KMS-11 (cell line): ENCODE measurements around the gene RPL37.
"Not testable (repeated sequence)": the region's sequence is repeated elsewhere in the genome, so short reads cannot be mapped to it uniquely, and the experiment has no call there.

ENCODE experiments used
- H2AFZ ChIP-seq: fragments of 200-600 bp; sonication (generic); 2 replicates; pipeline ENCODE4 v1.6.1; 2016; ENCODE audit warnings: antibody characterized with exemption, mixed run types, low read depth
- H3K27ac ChIP-seq: fragments of 200-600 bp; sonication (generic); 2 replicates; pipeline ENCODE4 v1.6.1; 2016; ENCODE audit warnings: mild to moderate bottlenecking, mixed run types
- H3K27me3 ChIP-seq: fragments of 200-600 bp; sonication (generic); 2 replicates; pipeline ENCODE4 v1.6.1; 2017; ENCODE audit warnings: mild to moderate bottlenecking, low read depth, mixed run types, moderate library complexity; ENCODE audit not compliant: insufficient read depth
- H3K36me3 ChIP-seq: fragments of 200-600 bp; sonication (generic); 2 replicates; pipeline ENCODE4 v1.6.1; 2017; ENCODE audit warnings: mild to moderate bottlenecking, mixed run types; ENCODE audit not compliant: insufficient read depth
- H3K4me1 ChIP-seq: fragments of 200-600 bp; sonication (generic); 2 replicates; pipeline ENCODE4 v1.6.1; 2016; ENCODE audit warnings: mild to moderate bottlenecking, low read depth, mixed run types; ENCODE audit not compliant: poor library complexity, severe bottlenecking
- H3K4me2 ChIP-seq: fragments of 200-600 bp; sonication (generic); 2 replicates; pipeline ENCODE4 v1.7.0; 2016; ENCODE audit warnings: mild to moderate bottlenecking, mixed run types
- H3K4me3 ChIP-seq: fragments of 200-600 bp; sonication (generic); IDR thresholded peaks from 2 replicates; pipeline ENCODE4 v1.6.1; 2017; ENCODE audit warnings: low read depth, low read length, mixed read lengths; ENCODE audit not compliant: insufficient read depth
- H3K79me2 ChIP-seq: fragments of 200-600 bp; sonication (generic); 2 replicates; pipeline ENCODE4 v1.6.1; 2016; ENCODE audit warnings: low read depth, mixed run types; ENCODE audit not compliant: insufficient read depth
- H3K9ac ChIP-seq: fragments of 200-600 bp; sonication (generic); 2 replicates; pipeline ENCODE4 v1.6.1; 2016; ENCODE audit warnings: mild to moderate bottlenecking, mixed run types
- H4K20me1 ChIP-seq: fragments of 200-600 bp; sonication (generic); 2 replicates; pipeline ENCODE4 v1.6.1; 2016; ENCODE audit warnings: mild to moderate bottlenecking, mixed run types; ENCODE audit not compliant: insufficient read depth
- TF ChIP-seq, protein P1 (sequence below): fragments of 200-600 bp; sonication (generic); conservative IDR thresholded peaks from 2 replicates; pipeline ENCODE4 v1.6.1; 2017; ENCODE audit warnings: low read depth, mild to moderate bottlenecking, antibody characterized with exemption, low read length, moderate library complexity, mixed read lengths

RPL37 gene

DNA sequence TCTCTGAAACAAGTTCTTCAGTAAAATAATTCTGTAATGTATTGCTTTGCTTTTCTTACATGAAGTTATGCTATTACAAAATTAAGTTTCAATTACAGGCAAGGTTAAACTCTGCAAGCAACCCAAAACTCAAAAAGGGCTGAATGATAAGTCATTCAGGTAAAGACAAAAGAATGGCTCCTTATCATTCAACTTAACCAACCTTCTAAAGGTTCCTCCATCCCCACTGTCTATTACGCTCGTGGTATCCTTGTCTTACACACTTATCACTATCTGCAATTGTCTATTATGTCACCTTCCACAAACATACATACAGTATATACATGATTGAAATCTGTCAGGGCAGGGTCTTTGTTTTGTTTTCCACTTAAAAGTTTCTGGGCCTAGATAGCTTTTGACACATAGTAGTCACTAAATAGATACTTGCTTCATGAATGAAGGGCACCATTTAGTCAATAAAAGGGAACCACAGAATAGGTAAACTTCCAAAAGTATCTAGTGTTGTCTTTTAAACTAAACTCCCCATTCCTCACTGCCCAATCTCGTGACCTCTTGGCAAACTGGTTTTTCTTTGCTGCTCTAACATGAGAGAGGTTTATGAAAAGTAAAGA, 6.9 kb downstream of the RPL37 start:
- H3K9ac ChIP-seq = no peak overlapping the region
- H3K4me1 ChIP-seq = peaks cover 27% of the 10 kb centered on the region
- peaks cover 34% of the 10 kb centered on the region for H4K20me1 ChIP-seq
- H3K36me3 ChIP-seq = peaks cover 26% of the 10 kb centered on the region
- H2AFZ ChIP-seq = no peak overlapping the region
- TF ChIP-seq, protein P1, sequence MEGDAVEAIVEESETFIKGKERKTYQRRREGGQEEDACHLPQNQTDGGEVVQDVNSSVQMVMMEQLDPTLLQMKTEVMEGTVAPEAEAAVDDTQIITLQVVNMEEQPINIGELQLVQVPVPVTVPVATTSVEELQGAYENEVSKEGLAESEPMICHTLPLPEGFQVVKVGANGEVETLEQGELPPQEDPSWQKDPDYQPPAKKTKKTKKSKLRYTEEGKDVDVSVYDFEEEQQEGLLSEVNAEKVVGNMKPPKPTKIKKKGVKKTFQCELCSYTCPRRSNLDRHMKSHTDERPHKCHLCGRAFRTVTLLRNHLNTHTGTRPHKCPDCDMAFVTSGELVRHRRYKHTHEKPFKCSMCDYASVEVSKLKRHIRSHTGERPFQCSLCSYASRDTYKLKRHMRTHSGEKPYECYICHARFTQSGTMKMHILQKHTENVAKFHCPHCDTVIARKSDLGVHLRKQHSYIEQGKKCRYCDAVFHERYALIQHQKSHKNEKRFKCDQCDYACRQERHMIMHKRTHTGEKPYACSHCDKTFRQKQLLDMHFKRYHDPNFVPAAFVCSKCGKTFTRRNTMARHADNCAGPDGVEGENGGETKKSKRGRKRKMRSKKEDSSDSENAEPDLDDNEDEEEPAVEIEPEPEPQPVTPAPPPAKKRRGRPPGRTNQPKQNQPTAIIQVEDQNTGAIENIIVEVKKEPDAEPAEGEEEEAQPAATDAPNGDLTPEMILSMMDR = no peak
- H3K4me3 ChIP-seq = no peak overlapping the region
- no peaks in the 10 kb centered on the region for H3K27me3 ChIP-seq
- H3K79me2 ChIP-seq = peaks cover 22% of the 10 kb centered on the region
- H3K27ac ChIP-seq = no peak overlapping the region
- H3K4me2 ChIP-seq = no peak overlapping the region

DNA sequence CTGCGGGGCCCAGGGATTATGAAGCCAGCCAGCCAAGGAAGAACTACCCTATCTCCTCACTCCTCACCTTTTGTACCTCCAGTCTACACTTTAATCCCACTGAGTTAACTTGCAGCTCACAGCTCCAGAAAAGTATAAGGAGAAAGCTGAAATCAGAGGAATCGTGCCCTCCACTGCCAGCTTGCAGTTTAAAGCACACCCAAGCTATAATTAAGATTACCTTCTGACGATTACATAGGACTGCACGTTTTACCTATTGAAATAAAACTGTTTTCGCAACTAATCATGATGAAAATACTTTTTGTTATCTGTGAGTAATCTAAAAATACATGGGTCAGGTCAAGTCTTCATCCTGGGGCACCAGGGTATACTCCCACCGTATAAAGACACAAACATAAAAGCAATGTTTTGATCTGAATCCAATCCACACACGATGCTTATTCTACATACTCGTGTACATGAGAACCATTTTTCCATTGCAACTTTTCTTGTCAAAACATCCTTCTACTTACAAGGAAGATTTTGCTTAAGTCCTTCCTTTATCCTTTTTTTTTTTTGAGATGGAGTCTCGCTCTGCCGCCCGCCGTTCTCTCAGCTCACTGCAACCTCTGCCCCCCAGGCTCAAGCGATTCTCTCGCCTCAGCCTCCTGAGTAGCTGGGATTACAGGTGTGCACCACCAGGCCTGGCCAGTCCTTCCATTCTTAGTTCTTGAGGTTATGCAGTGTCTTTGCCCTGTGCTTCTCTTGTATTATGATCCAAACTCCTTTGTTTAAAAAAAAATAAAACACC, 7.6 kb downstream of the RPL37 start:
- peaks cover 18% of the 10 kb centered on the region for H3K36me3 ChIP-seq
- peaks cover 15% of the 10 kb centered on the region for H3K79me2 ChIP-seq
- H2AFZ ChIP-seq = no peak overlapping the region
- H3K27me3 ChIP-seq = no peaks in the 10 kb centered on the region
- peaks cover 26% of the 10 kb centered on the region for H4K20me1 ChIP-seq
- H3K4me1 ChIP-seq = peaks cover 20% of the 10 kb centered on the region
- H3K27ac ChIP-seq = no peak overlapping the region
- no peak overlapping the region for H3K4me2 ChIP-seq
- H3K9ac ChIP-seq = no peak overlapping the region
- no peak overlapping the region for H3K4me3 ChIP-seq
- TF ChIP-seq, protein P1 = no peak

DNA sequence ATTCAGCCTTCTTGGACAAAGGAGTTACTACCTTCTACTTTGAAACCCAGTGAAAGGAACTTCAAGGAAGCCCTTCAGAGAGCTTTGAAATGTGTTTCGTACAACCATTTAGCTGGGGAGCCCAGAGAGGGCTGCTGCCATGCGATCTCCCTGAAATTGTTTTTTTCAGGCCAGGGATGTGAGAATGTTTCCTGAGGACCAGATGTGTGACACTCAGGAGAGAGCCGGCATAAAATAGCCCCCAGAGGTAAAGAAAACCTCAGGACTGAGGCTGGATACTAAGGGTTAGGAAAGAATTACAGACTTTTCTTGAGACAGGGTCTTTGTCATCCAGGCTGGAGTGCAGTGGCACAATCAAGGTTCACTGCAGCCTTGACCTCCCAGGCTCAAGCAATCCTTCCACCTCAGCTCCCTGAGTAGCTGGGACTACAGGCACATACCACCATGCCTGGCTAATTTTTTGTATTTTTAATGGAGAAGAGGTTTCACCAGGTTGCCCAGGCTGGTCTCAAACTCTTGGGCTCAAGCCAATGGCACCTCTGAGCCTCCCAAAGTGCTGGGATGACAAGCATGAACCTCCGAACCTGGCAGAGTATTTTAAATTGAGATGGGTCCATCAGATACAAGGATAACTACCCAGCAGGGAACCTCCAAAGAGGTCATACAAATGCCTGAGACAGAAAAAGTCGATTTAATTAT, 8.4 kb downstream of the RPL37 start:
- Histone ChIP-seq H2AFZ (no peak overlapping the region), H3K79me2 (peaks cover 7% of the 10 kb centered on the region; the same call in 1 of the 2 replicates), H3K36me3 (peaks cover 14% of the 10 kb centered on the region; the same call in 1 of the 2 replicates), H3K4me3 (no peak overlapping the region), H3K27me3 (no peaks in the 10 kb centered on the region), H3K27ac (no peak overlapping the region), H3K9ac (no peak overlapping the region), H3K4me1 (peaks cover 12% of the 10 kb centered on the region), H3K4me2 (no peak overlapping the region), H4K20me1 (peaks cover 22% of the 10 kb centered on the region; the same call in 1 of the 2 replicates)
- TF ChIP-seq, protein P1 = no peak

DNA sequence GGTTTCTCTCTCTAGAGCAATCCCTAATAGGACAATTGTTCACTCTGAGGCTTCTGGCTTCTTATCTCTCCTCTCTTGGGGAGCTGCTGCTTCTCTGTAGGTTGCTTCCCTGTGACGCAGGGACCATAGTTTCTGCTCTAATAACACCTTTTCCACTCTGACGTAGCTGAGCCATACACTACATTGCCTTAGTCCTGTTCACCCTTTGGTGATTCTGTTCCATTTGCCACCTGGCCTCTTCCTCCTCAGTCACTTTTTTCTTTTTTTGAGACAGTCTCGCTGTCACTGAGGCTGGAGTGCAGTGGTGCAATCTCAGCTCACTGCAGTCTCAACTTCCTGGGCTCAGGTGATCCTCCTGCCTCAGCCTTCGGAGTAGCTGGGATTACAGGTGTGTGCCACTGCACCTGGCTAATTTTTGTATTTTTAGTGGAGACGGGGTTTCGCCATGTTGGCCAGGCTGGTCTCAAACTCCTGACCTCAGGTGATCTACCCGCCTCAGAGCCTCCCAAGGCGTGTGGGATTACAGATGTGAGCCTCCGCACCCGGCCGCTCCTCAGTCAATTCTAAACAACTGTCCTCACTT, 9.5 kb downstream of the RPL37 start:
- not testable (repeated sequence) for H3K9ac ChIP-seq, H3K27ac ChIP-seq, H2AFZ ChIP-seq, H3K27me3 ChIP-seq, H3K4me2 ChIP-seq, H3K79me2 ChIP-seq, H3K4me1 ChIP-seq, H3K4me3 ChIP-seq, H3K36me3 ChIP-seq
- peaks cover 18% of the 10 kb centered on the region; the same call in 1 of the 2 replicates for H4K20me1 ChIP-seq
